VCaP (cell line): ENCODE data around the gene SPOCD1.

Experiments
- H3K27ac ChIP-seq: fragments of 450-650 bp; 2 replicates; pipeline ENCODE4 v1.5.1; 2017
- CTCF ChIP-seq: fragments of 450-650 bp; conservative IDR thresholded peaks from 2 replicates; pipeline ENCODE4 v1.5.1; 2017; ENCODE audit warnings: mild to moderate bottlenecking, moderate library complexity

The SPOCD1 gene

GRCh38 chr1:31804098-31804497 is 11.7 kb downstream of the SPOCD1 start:
- no peak overlapping the region for H3K27ac ChIP-seq
- no peak for TF ChIP-seq CTCF

DNA sequence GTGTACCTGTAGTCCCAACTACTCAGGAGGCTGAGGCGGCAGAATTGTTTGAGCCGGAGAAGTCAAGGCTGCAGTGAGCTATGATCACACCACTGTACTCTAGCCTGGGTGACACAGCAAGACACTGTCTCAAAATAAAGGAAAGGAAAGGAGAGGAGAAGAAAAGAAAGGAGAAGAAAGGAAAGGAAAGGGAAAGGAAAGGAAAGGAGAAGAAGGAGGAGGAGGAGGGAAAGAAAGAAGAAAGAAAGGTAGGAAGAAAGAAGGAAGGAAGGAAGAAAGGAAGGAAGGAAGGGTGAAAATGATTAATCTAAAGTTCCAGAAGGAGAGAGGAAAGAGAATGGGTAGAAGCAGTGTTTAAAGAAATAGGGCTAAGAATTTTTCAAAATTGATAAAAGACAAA is 12.2 kb downstream of the SPOCD1 start:
- no peak for TF ChIP-seq CTCF
- H3K27ac ChIP-seq = no peak overlapping the region

- no peak overlapping the region for H3K27ac ChIP-seq
These were observed 13.4 kb downstream of the SPOCD1 start for GRCh38 chr1:31802190-31803150.

GRCh38 chr1:31801458-31801857 is 14.4 kb downstream of the SPOCD1 start:
- no peak overlapping the region for H3K27ac ChIP-seq
- TF ChIP-seq CTCF = no peak

More at GRCh38 chr1:31802190-31803150, 13.4 kb downstream of the SPOCD1 start:
- TF ChIP-seq CTCF = no peak

DNA sequence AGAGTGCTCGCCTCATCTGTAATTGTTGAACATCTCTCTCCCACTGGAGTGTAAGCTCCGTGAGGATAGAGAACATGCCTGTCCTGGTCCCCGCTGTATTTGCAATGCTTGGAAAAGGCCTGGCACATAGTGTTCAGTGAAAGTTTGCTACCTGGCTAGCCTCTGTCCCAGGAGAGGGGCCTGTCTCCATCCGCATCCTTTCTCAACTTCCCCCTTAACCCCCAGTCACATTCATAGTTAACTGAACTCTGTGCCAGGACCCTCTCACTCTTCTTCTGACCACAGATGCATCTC is 15.2 kb downstream of the SPOCD1 start:
- H3K27ac ChIP-seq = no peak overlapping the region
- no peak for TF ChIP-seq CTCF

GRCh38 chr1:31799895-31800673 is 15.7 kb downstream of the SPOCD1 start:
- TF ChIP-seq CTCF = no peak
- no peak overlapping the region for H3K27ac ChIP-seq

DNA sequence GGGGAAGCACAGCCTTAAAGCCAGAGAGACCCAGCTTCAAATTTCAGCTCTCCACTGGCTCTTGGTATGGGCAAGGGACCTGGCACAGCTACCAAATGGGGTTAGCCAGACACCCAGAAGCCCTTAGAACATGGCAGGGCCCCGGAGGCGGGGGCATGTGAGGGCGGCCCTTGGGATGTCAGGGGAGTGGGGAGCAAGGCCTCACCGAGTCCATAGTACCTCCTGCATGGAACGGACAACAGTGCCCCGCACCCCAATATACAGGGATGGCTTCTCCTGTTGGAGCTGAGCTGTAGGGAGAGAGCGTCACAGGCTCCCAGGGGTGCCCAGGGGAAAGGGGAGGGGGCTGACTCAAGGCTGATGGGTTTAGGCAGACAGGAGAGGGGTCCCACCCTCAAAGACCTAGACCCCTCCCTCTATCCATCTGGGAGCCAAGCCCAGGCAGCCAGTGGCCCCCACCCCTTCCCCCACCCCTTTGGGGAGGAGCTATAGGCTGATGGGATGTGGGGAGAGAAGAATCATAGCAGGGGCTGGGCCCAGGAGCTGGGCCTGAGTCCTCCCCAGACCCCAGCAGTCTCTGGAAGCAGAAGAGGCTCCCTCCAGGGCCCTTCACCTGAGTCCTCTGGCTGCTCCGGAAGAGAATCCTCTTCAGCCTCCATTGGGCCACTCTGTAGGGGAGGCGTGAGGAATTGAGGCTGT is 16.5 kb downstream of the SPOCD1 start:
- no peak overlapping the region for H3K27ac ChIP-seq
- TF ChIP-seq CTCF = no peak
